ENCODE results near the gene FAM72A.
"Not testable (repeated sequence)": the region's sequence is repeated elsewhere in the genome, so short reads cannot be mapped to it uniquely, and the experiment has no call there.

FAM72A gene

DNA sequence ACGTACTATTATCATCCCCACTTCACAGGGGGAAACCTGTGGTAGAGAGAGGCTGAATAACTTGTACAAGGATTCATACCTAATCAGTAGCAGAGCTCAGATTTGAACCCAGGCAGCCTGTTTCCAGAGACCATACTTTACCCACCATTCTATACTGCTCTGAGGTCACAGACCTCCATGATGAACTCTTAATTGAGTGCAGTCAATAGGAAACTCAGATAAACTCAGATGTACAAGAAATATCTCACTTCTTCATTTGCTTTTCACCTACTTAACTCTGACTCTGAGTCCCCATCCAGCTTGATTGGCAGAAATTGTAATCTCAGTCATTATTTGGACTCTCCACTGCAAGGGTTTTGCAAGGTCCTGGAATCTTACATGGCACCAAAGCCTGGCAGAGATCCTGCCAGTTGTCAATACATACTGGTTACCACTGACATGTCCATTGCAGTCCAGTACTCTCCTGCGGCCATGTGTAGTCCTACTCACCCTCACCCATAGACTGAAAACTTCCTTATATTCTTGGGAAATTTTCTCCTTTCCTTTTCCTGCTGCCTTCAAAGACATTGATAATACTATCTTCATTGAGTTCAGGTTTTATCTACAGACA lies 29.4 kb downstream of the FAM72A start:
- FAIRE-seq; DNase-seq (ENCODE audit: low spot score): not testable (repeated sequence)

DNA sequence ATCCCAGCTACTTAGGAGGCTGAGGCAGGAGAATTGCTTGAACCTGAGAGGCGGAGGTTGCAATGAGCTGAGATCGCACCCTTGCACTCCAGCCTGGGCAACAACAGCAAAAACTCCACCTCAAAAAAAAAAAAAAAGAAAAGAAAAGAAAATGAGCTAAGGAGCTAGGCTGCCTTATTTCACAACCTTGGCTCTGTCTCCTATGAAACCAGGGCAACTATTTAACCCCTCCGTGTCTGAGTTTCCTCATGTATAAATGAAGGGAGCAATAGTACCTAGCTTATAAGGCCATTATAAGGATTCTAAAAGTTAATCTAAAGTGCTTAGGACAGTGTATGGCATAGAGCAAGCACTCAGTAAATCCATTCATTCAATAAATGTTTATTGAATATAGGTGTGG lies 32.8 kb downstream of the FAM72A start:
- DNase-seq (ENCODE audit: low spot score); FAIRE-seq: not testable (repeated sequence)

DNA sequence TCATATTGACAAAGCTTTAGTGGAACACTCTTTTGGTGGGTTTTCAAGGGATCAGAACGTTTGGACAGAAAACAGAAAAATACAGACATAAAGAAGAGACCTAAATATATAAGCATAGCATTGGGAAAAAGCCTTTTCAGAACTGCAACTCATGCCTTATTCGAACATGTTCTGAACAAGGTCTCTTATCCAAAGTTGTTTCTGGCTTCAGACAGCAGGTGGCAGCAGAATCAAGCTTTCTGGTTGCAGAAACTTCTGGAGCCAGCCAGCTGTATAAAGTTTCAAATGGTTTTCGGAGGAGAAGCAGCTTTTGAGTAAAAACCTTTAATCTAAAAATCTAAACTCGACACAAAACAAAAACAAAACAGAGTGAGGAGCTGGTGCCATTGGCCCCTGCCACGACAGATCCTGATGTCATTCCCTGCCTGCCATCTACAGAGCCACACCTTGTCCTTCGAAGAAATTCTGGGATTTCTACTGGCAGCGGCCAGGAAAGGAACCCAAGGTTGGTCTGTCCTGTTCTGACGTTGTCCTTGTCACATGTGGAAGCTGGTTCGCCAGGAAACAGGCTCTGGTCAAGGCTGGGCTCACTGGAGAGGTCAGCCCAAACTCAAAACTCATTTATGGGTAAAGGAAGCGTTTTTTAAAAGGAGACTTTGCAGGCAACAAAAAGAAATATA lies 35.1 kb downstream of the FAM72A start:
- DNase-seq (ENCODE audit: low spot score); FAIRE-seq: not testable (repeated sequence)

DNA sequence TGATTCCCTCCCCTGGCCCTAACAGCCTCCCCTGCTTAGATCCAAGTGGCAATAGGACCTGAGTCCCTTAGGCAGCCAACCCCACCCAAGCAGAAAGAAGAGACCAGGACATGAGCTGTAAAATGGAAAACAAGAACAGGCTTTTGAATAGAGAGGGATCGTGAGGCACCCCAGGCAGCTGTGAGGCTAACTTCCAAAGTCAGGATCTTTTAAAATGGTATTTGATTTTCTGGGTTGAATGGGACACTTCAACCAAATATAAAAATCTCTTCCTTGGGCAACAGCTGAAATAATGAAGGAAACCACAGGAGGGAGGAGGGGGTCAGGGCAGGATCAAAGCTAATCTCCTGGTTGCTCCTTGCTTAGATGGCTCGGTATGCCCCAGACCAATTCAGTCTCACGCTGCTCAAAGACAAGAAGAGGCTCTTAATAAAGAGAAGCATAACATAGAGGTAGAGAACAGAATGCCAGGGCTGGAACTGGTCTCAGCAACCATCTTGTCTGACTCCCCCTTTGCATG lies 56.8 kb downstream of the FAM72A start:
- DNase-seq (ENCODE audit: low spot score) (no peak), FAIRE-seq (no peak)

DNA sequence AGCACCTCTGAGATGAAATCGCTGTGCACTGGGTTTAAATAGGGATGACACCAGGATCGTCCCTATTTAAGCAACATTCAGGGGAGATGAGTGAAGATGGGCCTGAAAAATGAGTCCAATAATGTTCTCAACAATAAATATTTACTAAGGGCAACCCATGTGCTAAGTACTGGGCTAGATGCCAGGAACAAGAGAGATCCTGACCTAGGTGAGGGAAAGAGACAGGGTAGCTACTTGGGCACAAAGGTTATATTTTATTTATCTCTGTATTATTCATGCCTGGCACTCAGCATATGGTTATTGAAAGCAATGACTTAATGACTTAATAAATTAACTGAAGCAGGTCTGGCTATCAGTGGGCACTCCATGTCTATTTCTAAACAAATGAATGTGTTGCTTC lies 58.0 kb downstream of the FAM72A start:
- FAIRE-seq (no peak), DNase-seq (ENCODE audit: low spot score) (no peak)

DNA sequence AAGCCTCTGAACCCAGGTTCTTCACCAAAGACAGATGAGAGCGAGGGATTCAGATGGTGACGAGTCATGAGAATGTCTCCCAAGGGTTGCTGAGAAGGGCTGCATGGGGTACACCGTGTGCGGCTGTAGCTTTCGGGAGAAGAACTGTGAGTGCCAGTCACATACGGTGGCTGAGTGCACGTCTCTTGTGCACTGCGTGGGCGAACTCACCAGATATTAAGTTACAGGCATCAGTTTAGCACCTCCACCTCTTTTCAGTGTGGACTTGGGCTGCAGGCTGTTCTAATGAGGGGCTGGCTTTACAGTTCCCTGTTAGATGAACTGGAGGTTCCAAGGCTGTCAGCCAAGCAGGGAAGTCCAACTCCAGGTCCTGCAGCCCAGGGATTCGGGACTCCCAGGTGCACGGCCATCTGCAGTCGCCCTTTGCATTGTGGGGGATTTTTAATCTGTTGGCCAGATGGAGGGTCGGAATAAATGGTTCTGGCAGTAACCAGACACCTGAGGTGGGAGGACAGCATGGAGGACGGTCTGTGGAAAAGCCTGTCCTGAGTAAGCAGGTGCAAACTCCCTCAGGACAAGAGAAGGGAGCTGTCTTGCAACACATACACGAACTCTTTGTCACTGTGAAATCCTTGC lies 59.0 kb downstream of the FAM72A start:
- DNase-seq (ENCODE audit: low spot score) (no peak), FAIRE-seq (no peak)

DNA sequence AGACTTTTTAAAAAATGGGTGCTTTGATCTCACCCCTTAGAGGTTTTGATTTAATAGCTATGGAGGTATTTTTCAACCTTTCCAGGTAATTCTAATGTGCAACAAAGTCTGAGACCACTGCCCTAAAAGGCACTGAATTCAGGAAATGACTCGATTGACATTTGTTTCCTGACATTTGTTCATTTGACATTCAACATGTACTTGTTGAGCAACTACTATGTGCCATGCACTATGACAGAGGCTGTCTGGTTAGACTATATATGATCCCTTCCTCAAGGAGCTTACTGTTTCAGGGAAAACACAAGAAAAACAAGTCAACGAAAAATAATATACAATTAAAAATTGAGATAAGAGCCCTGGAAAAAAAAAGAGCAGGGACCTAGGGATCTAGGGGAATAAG lies 59.9 kb downstream of the FAM72A start:
- FAIRE-seq, result no peak
- DNase-seq (ENCODE audit: low spot score), result no peak

DNA sequence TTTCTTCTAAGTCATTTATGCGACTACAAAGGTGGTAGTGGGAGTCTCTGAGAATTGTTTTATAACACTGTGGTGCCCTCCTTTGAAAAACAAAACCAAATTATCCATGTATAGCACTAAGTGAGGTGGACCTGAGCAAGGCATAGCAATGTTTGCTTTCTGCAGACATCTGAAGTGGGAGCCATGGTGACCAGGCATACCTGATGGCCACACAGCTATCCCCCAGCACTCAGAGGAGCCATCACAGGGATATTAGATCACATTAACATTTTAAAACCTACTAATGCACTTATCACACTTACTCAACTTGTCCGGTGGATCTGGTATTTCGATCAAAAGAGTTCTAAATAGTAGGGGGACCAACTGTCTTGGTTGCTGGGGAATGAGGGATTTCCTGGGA lies 60.6 kb downstream of the FAM72A start:
- DNase-seq (ENCODE audit: low spot score), result no peak

DNA sequence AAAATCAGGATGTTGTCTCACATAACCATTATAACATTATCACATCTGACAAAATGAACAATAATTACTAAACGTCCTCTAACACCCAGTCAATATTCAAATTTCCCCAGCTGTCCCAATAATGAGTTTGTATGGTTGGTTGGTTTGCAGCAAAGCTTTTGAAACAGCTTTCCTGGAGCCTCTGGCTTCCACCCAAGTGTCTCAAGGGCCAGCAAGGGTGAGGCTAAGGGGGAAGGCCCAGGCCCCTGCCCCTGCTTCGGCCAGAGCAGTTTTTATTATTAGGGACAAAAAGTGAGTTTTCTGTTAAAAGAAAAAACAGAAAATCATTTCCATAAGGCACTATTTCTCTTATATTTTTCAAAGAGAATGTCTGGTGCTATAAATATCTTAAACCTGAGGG lies 66.4 kb downstream of the FAM72A start:
- no peak for DNase-seq (ENCODE audit: low spot score)
- FAIRE-seq, result no peak

More for the DNA sequence above, 60.6 kb downstream of the FAM72A start:
- FAIRE-seq, result no peak
